SK-N-SH (cell line): ENCODE data around the gene ZNF335. TPM values are rescaled to one million over a fixed set of nuclear protein-coding genes. Genes with fewer than 3 reads are reported as not detected.

Source experiments
- CTCF ChIA-PET: fragments of 300-600, 350-600 bp; formaldehyde crosslinking; extraction: SDS; loops from one replicate; lab custom pipeline; 2021; lab: Yijun Ruan, JAX
- POLR2A ChIA-PET: fragments of 350-600 bp; sonication (Branson Sonifier 250); formaldehyde crosslinking; extraction: SDS; loops from one replicate; lab custom pipeline; 2020; ENCODE audit warnings: antibody characterized with exemption, inconsistent platforms; lab: Yijun Ruan, JAX
- DNase-seq: peaks from one replicate; pipeline ENCODE4 v3.0.0; 2012
- H2AFZ ChIP-seq: fragments of 200-600 bp; sonication (generic); 2 replicates; pipeline ENCODE4 v1.8.1; 2016; ENCODE audit warnings: antibody characterized with exemption, mild to moderate bottlenecking, low read depth
- H3F3A ChIP-seq: fragments of 200-600 bp; sonication (generic); replicated peaks from 2 replicates; pipeline ENCODE3; 2016; ENCODE audit warnings: antibody characterized with exemption, mild to moderate bottlenecking; ENCODE audit not compliant: insufficient read depth
- H3K27ac ChIP-seq, 2 experiments: fragments of 200-500 bp in 1 of 2; fragments of 200-600 bp in 1 of 2; sonication (Bioruptor generic) in 1 of 2; sonication (generic), shearing (Covaris generic) in 1 of 2; 2 replicates each; pipeline versions ENCODE4 v1.5.1 to v1.6.1; 2014 to 2016; ENCODE audit warnings: low read depth in 2 of 2, inconsistent platforms in 1 of 2, low read length in 1 of 2, mild to moderate bottlenecking in 1 of 2, mixed read lengths in 1 of 2
- H3K27me3 ChIP-seq: fragments of 200-600 bp; sonication (generic), shearing (Covaris generic); 2 replicates; pipeline ENCODE4 v1.6.1; 2016; ENCODE audit warnings: mixed run types; ENCODE audit not compliant: insufficient read depth
- H3K36me3 ChIP-seq, 2 experiments: fragments of 200-500 bp in 1 of 2; fragments of 200-600 bp in 1 of 2; sonication (Bioruptor generic) in 1 of 2; sonication (generic) in 1 of 2; replicated peaks in 1 of 2; 2 replicates each; pipeline versions ENCODE3 to v1.5.1; 2014 to 2016; ENCODE audit warnings: low read length in 1 of 2, mild to moderate bottlenecking in 1 of 2; ENCODE audit not compliant: insufficient read depth in 2 of 2, control insufficient read depth in 1 of 2
- H3K4me1 ChIP-seq, 2 experiments: fragments of 200-500 bp in 1 of 2; fragments of 200-600 bp in 1 of 2; sonication (Bioruptor generic) in 1 of 2; sonication (generic), shearing (Covaris generic) in 1 of 2; 2 replicates each; pipeline versions ENCODE4 v1.5.1 to v1.6.1; 2014 to 2016; ENCODE audit warnings: low read depth in 1 of 2, low read length in 1 of 2, mixed run types in 1 of 2; ENCODE audit not compliant: insufficient read depth in 2 of 2, control insufficient read depth in 1 of 2
- H3K4me2 ChIP-seq: fragments of 200-600 bp; sonication (generic), shearing (Covaris generic); 2 replicates; pipeline ENCODE4 v1.6.1; 2017; ENCODE audit warnings: mixed run types
- H3K4me3 ChIP-seq, 2 experiments: fragments of 200-500 bp in 1 of 2; fragments of 200-600 bp in 1 of 2; sonication (Bioruptor generic) in 1 of 2; sonication (generic), shearing (Covaris generic) in 1 of 2; 2 replicates each; pipeline versions ENCODE4 v1.5.1 to v1.8.1; 2014 to 2016; ENCODE audit warnings: low read depth in 2 of 2, inconsistent platforms in 1 of 2, low read length in 1 of 2, mild to moderate bottlenecking in 1 of 2, mixed read lengths in 1 of 2, moderate library complexity in 1 of 2
- H3K79me2 ChIP-seq: fragments of 200-600 bp; sonication (generic); 2 replicates; pipeline ENCODE4 v1.8.1; 2017; ENCODE audit warnings: mild to moderate bottlenecking; ENCODE audit not compliant: insufficient read depth
- H3K9ac ChIP-seq: fragments of 200-600 bp; sonication (generic); 2 replicates; pipeline ENCODE4 v1.6.1; 2017; ENCODE audit warnings: mixed run types
- H3K9me2 ChIP-seq: fragments of 200-600 bp; sonication (generic); 2 replicates; pipeline ENCODE4 v1.6.1; 2017; ENCODE audit warnings: mixed run types
- H3K9me3 ChIP-seq: fragments of 200-600 bp; sonication (generic); 2 replicates; pipeline ENCODE4 v1.6.1; 2017; ENCODE audit warnings: mixed run types, mild to moderate bottlenecking, moderate library complexity
- H4K20me1 ChIP-seq: fragments of 200-600 bp; sonication (generic); 2 replicates; pipeline ENCODE4 v1.6.1; 2017; ENCODE audit warnings: mild to moderate bottlenecking, mixed run types; ENCODE audit not compliant: insufficient read depth
- EP300 ChIP-seq, 2 experiments: IDR thresholded peaks; 2 replicates each; pipeline versions ENCODE4 v1.4.0 to v1.6.1; 2012; ENCODE audit warnings: borderline replicate concordance in 1 of 2, low read depth in 1 of 2, low read length in 1 of 2
- FOXJ3 ChIP-seq: sonication (generic); formaldehyde crosslinking; IDR thresholded peaks from 2 replicates; pipeline ENCODE4 v1.5.1; 2020; ENCODE audit warnings: mild to moderate bottlenecking, missing genetic modification reagents
- JUND ChIP-seq: IDR thresholded peaks from 2 replicates; pipeline ENCODE4 v1.4.0; 2012
- MEF2A ChIP-seq: IDR thresholded peaks from 2 replicates; pipeline ENCODE4 v1.4.0; 2012; ENCODE audit warnings: low read depth, borderline replicate concordance
- MXI1 ChIP-seq: IDR thresholded peaks from 2 replicates; pipeline ENCODE4 v1.6.1; 2012; ENCODE audit warnings: mild to moderate bottlenecking, low read depth, low read length, improper control_type of control experiment
- NRF1 ChIP-seq: IDR thresholded peaks from 2 replicates; pipeline ENCODE4 v1.6.1; 2012; ENCODE audit warnings: low read depth, mild to moderate bottlenecking, low read length
- POLR2AphosphoS5 ChIP-seq: IDR thresholded peaks from 2 replicates; pipeline ENCODE4 v1.6.1; 2012; ENCODE audit warnings: low read depth, low read length
- RCOR1 ChIP-seq: fragments of 150-350 bp; IDR thresholded peaks from 2 replicates; pipeline ENCODE4 v1.6.1; 2017; ENCODE audit warnings: antibody characterized with exemption, low read length
- RFX5 ChIP-seq: IDR thresholded peaks from 2 replicates; pipeline ENCODE4 v1.6.1; 2012; ENCODE audit warnings: mild to moderate bottlenecking, improper control_type of control experiment, low read length
- RXRA ChIP-seq: IDR thresholded peaks from 2 replicates; pipeline ENCODE4 v1.4.0; 2012; ENCODE audit warnings: low read depth, mild to moderate bottlenecking, borderline replicate concordance
- SIN3A ChIP-seq: IDR thresholded peaks from 2 replicates; pipeline ENCODE4 v1.6.1; 2012; ENCODE audit warnings: low read depth, mild to moderate bottlenecking, low read length, moderate library complexity, borderline replicate concordance
- TAF1 ChIP-seq: IDR thresholded peaks from 2 replicates; pipeline ENCODE4 v1.6.1; 2012; ENCODE audit warnings: low read depth, mild to moderate bottlenecking, low read length, moderate library complexity, borderline replicate concordance
- TEAD4 ChIP-seq: IDR thresholded peaks from 2 replicates; pipeline ENCODE4 v1.4.0; 2012; ENCODE audit warnings: mild to moderate bottlenecking, borderline replicate concordance; ENCODE audit not compliant: insufficient read depth
- YY1 ChIP-seq: IDR thresholded peaks from 2 replicates; pipeline ENCODE4 v1.4.0; 2012; ENCODE audit warnings: low read depth, mild to moderate bottlenecking
- WGBS: methylation state at CpG from one replicate; pipeline ENCODE4 v1.1.6; 2017; ENCODE audit warnings: low lambda C conversion rate; 5-methylcytosine and 5-hydroxymethylcytosine counted together
- polyA plus RNA-seq, 3 experiments: library from polyadenylated mRNA; depleted of rRNA; stranded (reverse); fragments of >200 nt; gene quantifications; 2 replicates each; pipeline ENCODE4 v1.2.3, GENCODE V29; 2012
- TF ChIP-seq, protein P1 (sequence below): IDR thresholded peaks from 2 replicates; pipeline ENCODE4 v1.4.0; 2012; ENCODE audit warnings: low read depth
- TF ChIP-seq, protein P2 (sequence below): fragments of 150-350 bp; IDR thresholded peaks from 2 replicates; pipeline ENCODE4 v1.6.1; 2017; ENCODE audit warnings: antibody characterized with exemption, low read length, low read depth, borderline replicate concordance
- TF ChIP-seq, protein P3 (sequence below): IDR thresholded peaks from 2 replicates; pipeline ENCODE4 v1.4.0; 2012; ENCODE audit warnings: low read depth, borderline replicate concordance
- TF ChIP-seq, protein P4 (sequence below): fragments of 150-350 bp; IDR thresholded peaks from 2 replicates; pipeline ENCODE4 v1.6.1; 2016; ENCODE audit warnings: mild to moderate bottlenecking, low read depth, low read length
- TF ChIP-seq, protein P5 (sequence below): IDR thresholded peaks from 2 replicates; pipeline ENCODE4 v1.6.1; 2012; ENCODE audit warnings: mild to moderate bottlenecking, low read depth, low read length, moderate library complexity

Gene ZNF335
- polyA plus RNA-seq, 1 of the 3 experiments (the other 2 are of a cell fraction), result 11.7 TPM

DNA sequence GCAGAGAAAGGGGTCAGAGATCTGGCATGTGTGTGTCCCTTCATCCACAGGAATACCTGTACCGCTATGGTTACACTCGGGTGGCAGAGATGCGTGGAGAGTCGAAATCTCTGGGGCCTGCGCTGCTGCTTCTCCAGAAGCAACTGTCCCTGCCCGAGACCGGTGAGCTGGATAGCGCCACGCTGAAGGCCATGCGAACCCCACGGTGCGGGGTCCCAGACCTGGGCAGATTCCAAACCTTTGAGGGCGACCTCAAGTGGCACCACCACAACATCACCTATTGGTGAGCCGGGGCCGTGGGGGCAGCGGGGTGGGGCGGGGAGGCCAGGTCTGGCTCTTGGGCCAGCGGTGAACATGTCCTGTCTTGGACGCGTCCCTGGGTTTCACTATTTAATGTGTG is 37.8 kb upstream of the ZNF335 start:
- no peak for DNase-seq
- Histone ChIP-seq H3K4me2 (no peak overlapping the region), H3K9me2 (no peaks in the 10 kb centered on the region), H3K4me1 (peaks cover 10% of the 10 kb centered on the region in 2 experiments; a peak in 2 of 4 replicates), H3K79me2 (no peaks in the 10 kb centered on the region), H3K9me3 (no peaks in the 10 kb centered on the region), H2AFZ (no peak overlapping the region), H3K9ac (no peak overlapping the region), H3F3A (no peaks in the 10 kb centered on the region), H3K27me3 (no peaks in the 10 kb centered on the region), H3K4me3 (no peak overlapping the region), H4K20me1 (no peaks in the 10 kb centered on the region), H3K27ac (no peak overlapping the region), H3K36me3 (no peaks in the 10 kb centered on the region)
- CTCF ChIA-PET, result interaction anchor here (0.7 to 2.4 kb wide), 4 partner anchors 11 to 115 kb away, joined by 3 to 13 read pairs (median 4); no protein-coding TSS in a partner anchor
- WGBS, result 81% methylated on average over 10 of the region's 20 CpGs
- POLR2A ChIA-PET, result no interaction called here
- TF ChIP-seq, protein P1, sequence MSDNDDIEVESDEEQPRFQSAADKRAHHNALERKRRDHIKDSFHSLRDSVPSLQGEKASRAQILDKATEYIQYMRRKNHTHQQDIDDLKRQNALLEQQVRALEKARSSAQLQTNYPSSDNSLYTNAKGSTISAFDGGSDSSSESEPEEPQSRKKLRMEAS, result no peak
- TF ChIP-seq RFX5 (no peak), RCOR1 (no peak), FOXJ3 (CRISPR knock-in tag) (no peak), NRF1 (no peak), POLR2AphosphoS5 (no peak), MEF2A (no peak), SIN3A (no peak), JUND (no peak), EP300 (IDR thresholded peaks at IDR 0.05; ENCODE audit: borderline replicate concordance in 1 of 2, low read depth in 1 of 2, low read length in 1 of 2) (no peak)
- TF ChIP-seq, protein P2, sequence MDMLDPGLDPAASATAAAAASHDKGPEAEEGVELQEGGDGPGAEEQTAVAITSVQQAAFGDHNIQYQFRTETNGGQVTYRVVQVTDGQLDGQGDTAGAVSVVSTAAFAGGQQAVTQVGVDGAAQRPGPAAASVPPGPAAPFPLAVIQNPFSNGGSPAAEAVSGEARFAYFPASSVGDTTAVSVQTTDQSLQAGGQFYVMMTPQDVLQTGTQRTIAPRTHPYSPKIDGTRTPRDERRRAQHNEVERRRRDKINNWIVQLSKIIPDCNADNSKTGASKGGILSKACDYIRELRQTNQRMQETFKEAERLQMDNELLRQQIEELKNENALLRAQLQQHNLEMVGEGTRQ, result no peak
- TF ChIP-seq, protein P3, sequence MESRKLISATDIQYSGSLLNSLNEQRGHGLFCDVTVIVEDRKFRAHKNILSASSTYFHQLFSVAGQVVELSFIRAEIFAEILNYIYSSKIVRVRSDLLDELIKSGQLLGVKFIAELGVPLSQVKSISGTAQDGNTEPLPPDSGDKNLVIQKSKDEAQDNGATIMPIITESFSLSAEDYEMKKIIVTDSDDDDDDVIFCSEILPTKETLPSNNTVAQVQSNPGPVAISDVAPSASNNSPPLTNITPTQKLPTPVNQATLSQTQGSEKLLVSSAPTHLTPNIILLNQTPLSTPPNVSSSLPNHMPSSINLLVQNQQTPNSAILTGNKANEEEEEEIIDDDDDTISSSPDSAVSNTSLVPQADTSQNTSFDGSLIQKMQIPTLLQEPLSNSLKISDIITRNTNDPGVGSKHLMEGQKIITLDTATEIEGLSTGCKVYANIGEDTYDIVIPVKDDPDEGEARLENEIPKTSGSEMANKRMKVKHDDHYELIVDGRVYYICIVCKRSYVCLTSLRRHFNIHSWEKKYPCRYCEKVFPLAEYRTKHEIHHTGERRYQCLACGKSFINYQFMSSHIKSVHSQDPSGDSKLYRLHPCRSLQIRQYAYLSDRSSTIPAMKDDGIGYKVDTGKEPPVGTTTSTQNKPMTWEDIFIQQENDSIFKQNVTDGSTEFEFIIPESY, result no peak
- TF ChIP-seq, protein P4, sequence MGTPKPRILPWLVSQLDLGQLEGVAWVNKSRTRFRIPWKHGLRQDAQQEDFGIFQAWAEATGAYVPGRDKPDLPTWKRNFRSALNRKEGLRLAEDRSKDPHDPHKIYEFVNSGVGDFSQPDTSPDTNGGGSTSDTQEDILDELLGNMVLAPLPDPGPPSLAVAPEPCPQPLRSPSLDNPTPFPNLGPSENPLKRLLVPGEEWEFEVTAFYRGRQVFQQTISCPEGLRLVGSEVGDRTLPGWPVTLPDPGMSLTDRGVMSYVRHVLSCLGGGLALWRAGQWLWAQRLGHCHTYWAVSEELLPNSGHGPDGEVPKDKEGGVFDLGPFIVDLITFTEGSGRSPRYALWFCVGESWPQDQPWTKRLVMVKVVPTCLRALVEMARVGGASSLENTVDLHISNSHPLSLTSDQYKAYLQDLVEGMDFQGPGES, result no peak

DNA sequence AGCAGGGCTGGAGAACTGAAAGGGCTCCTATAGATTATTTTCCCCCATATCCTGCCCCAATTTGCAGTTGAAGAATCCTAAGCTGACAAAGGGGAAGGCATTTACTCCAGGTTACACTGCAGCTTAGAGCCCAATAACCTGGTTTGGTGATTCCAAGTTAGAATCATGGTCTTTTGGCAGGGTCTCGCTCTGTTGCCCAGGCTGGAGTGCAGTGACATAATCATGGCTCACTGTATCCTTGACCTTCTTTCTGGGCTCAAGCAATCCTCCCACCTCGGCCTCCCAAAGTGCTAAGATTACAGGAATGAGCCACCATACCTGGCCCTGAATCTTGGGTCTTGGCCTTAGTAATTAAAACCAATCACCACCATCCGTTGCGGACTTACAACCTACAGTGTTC is 35.7 kb upstream of the ZNF335 start:
- DNase-seq, result no peak
- Histone ChIP-seq H3K4me1 (peaks cover 10 to 12% of the 10 kb centered on the region in 2 experiments; a peak in 2 of 4 replicates), H3K27ac (no peak overlapping the region), H3K4me2 (no peak overlapping the region), H3K9me3 (no peaks in the 10 kb centered on the region), H3K4me3 (no peak overlapping the region), H3K9ac (no peak overlapping the region), H3K9me2 (no peaks in the 10 kb centered on the region), H4K20me1 (no peaks in the 10 kb centered on the region), H3F3A (no peaks in the 10 kb centered on the region), H3K27me3 (no peaks in the 10 kb centered on the region), H2AFZ (no peak overlapping the region), H3K79me2 (no peaks in the 10 kb centered on the region), H3K36me3 (no peaks in the 10 kb centered on the region)
- ChIA-PET CTCF (interaction anchor here (1.0 to 2.6 kb wide), 2 partner anchors 15 to 37 kb away, joined by 3 to 8 read pairs; no protein-coding TSS in a partner anchor), POLR2A (no interaction called here)
- WGBS, result 74% methylated on average over 4 of the region's 4 CpGs
- TF ChIP-seq RXRA, result no peak
- TF ChIP-seq TAF1, result no peak
- no peak for TF ChIP-seq NRF1
- TF ChIP-seq, protein P5, sequence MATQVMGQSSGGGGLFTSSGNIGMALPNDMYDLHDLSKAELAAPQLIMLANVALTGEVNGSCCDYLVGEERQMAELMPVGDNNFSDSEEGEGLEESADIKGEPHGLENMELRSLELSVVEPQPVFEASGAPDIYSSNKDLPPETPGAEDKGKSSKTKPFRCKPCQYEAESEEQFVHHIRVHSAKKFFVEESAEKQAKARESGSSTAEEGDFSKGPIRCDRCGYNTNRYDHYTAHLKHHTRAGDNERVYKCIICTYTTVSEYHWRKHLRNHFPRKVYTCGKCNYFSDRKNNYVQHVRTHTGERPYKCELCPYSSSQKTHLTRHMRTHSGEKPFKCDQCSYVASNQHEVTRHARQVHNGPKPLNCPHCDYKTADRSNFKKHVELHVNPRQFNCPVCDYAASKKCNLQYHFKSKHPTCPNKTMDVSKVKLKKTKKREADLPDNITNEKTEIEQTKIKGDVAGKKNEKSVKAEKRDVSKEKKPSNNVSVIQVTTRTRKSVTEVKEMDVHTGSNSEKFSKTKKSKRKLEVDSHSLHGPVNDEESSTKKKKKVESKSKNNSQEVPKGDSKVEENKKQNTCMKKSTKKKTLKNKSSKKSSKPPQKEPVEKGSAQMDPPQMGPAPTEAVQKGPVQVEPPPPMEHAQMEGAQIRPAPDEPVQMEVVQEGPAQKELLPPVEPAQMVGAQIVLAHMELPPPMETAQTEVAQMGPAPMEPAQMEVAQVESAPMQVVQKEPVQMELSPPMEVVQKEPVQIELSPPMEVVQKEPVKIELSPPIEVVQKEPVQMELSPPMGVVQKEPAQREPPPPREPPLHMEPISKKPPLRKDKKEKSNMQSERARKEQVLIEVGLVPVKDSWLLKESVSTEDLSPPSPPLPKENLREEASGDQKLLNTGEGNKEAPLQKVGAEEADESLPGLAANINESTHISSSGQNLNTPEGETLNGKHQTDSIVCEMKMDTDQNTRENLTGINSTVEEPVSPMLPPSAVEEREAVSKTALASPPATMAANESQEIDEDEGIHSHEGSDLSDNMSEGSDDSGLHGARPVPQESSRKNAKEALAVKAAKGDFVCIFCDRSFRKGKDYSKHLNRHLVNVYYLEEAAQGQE, result no peak
- TF ChIP-seq TEAD4, result no peak
- TF ChIP-seq MEF2A, result no peak
- no peak for TF ChIP-seq YY1
- TF ChIP-seq SIN3A, result no peak
- no peak for TF ChIP-seq MXI1
